Ascending aorta (tissue), 2 donors: Measurements from ENCODE around the gene SLC26A2. TPM values are rescaled to one million over a fixed set of nuclear protein-coding genes. Genes with fewer than 3 reads are reported as not detected.

Source experiments
- DNase-seq, 2 donors: peaks; one replicate each; pipeline ENCODE4 v3.0.0-alpha.2; 2019; ENCODE audit warnings: low spot score in 2 of 2
- H3K27ac ChIP-seq, 2 donors: fragments of 200-600 bp; sonication (generic); one replicate each; pipeline ENCODE4 v1.5.1; 2016 to 2017; ENCODE audit warnings: mild to moderate bottlenecking in 1 of 2
- H3K27me3 ChIP-seq: fragments of 200-600 bp; sonication (generic); one replicate; pipeline ENCODE4 v1.5.1; 2017
- H3K36me3 ChIP-seq, 2 donors: fragments of 200-600 bp; sonication (generic); one replicate each; pipeline ENCODE4 v1.5.1; 2016
- H3K4me1 ChIP-seq, 2 donors: fragments of 200-600 bp; sonication (generic); one replicate each; pipeline ENCODE4 v1.5.1; 2016 to 2017; ENCODE audit warnings: mild to moderate bottlenecking in 1 of 2
- H3K4me3 ChIP-seq, 2 donors: fragments of 200-600 bp; sonication (generic); one replicate each; pipeline ENCODE4 v1.5.1; 2016 to 2017; ENCODE audit warnings: mild to moderate bottlenecking in 1 of 2
- H3K9me3 ChIP-seq, 2 donors: fragments of 200-600 bp; sonication (generic); one replicate each; pipeline ENCODE4 v1.5.1; 2016
- CTCF ChIP-seq, 3 experiments: fragments of 200-600 bp in 2 of 3; fragments of 450-650 bp in 1 of 3; sonication (generic) in 2 of 3; IDR thresholded peaks; one replicate each; pipeline ENCODE4 v1.5.1; 2016 to 2019; ENCODE audit warnings: antibody characterized with exemption in 3 of 3, mild to moderate bottlenecking in 1 of 3, moderate library complexity in 1 of 3
- intact Hi-C: fragments of 100-400 bp; cut with DNase I; formaldehyde crosslinking; loops from one replicate; pipeline ENCODE4 v1.15.1; 2023
- total RNA-seq: library from RNA; depleted of rRNA; stranded (reverse); fragments of >200 nt; gene quantifications from one replicate; pipeline ENCODE4 v1.1.0, GENCODE V29; 2016

The SLC26A2 gene
- total RNA-seq, 1 donor from 2014 or later = 6.9 TPM

GRCh38 chr5:149996205-149996890 is 35.8 kb downstream of the SLC26A2 start:
- Histone ChIP-seq H3K9me3 (no peaks in the 10 kb centered on the region), H3K27me3 (no peaks in the 10 kb centered on the region), H3K27ac (peak overlapping the region in 1 of 2 donors; percentile 55), H3K36me3 (no peaks in the 10 kb centered on the region), H3K4me3 (no peak overlapping the region), H3K4me1 (peaks cover 6 to 21% of the 10 kb centered on the region in 2 donors)
- intact Hi-C loops = no loop called here
- TF ChIP-seq CTCF (IDR thresholded peaks at IDR 0.05) = no peak
- DNase-seq = no peak

- TF ChIP-seq CTCF (IDR thresholded peaks at IDR 0.05) = no peak
- no peak for DNase-seq
- peaks cover 10 to 34% of the 10 kb centered on the region in 2 donors for H3K4me1 ChIP-seq
- H3K36me3 ChIP-seq = no peaks in the 10 kb centered on the region
- H3K27ac ChIP-seq = no peak overlapping the region
- H3K4me3 ChIP-seq = no peak overlapping the region
- H3K27me3 ChIP-seq = no peaks in the 10 kb centered on the region
- no peaks in the 10 kb centered on the region for H3K9me3 ChIP-seq
- intact Hi-C loops = no loop called here
These were observed 37.7 kb downstream of the SLC26A2 start for GRCh38 chr5:149998281-149998680.

- TF ChIP-seq CTCF (IDR thresholded peaks at IDR 0.05) = no peak
- no peaks in the 10 kb centered on the region for H3K27me3 ChIP-seq
- H3K4me1 ChIP-seq = peaks cover 8 to 27% of the 10 kb centered on the region in 2 donors
- intact Hi-C loops = no loop called here
- no peak for DNase-seq
- H3K27ac ChIP-seq = peak overlapping the region; percentile 93 to 95
- H3K4me3 ChIP-seq = peak overlapping the region; percentile 79 to 98
- no peaks in the 10 kb centered on the region for H3K36me3 ChIP-seq
- H3K9me3 ChIP-seq = no peaks in the 10 kb centered on the region
These were observed 38.8 kb downstream of the SLC26A2 start for GRCh38 chr5:149999359-149999758.

GRCh38 chr5:149999866-150000255 is 39.3 kb downstream of the SLC26A2 start:
- intact Hi-C loops = loop anchor here (2.0 to 5.0 kb wide), 4 partner anchors 39 to 357 kb away; partner anchors contain the start of genes SLC26A2 and TCOF1
- no peaks in the 10 kb centered on the region for H3K27me3 ChIP-seq
- H3K36me3 ChIP-seq = peaks cover under 1 to 2% of the 10 kb centered on the region in 2 donors
- no peaks in the 10 kb centered on the region for H3K9me3 ChIP-seq
- no peak for DNase-seq
- no peak for TF ChIP-seq CTCF (IDR thresholded peaks at IDR 0.05)
- H3K4me3 ChIP-seq = peak overlapping the region; percentile 79 to 98
- peaks cover 8 to 24% of the 10 kb centered on the region in 2 donors for H3K4me1 ChIP-seq
- peak overlapping the region; percentile 93 to 95 for H3K27ac ChIP-seq

- intact Hi-C loops = loop anchor here (2.0 to 5.0 kb wide), 4 partner anchors 40 to 356 kb away; partner anchors contain the start of genes SLC26A2 and TCOF1
- TF ChIP-seq CTCF (IDR thresholded peaks at IDR 0.05) = no peak
- peak; percentile 73 to 95 for DNase-seq
- H3K27ac ChIP-seq = peak within 1 kb of the TSS; percentile 93 to 95
- H3K4me1 ChIP-seq = peaks cover 8 to 24% of the 10 kb centered on the region in 2 donors
- H3K27me3 ChIP-seq = no peaks in the 10 kb centered on the region
- peaks cover 5 to 6% of the 10 kb centered on the region in 2 donors for H3K36me3 ChIP-seq
- no peaks in the 10 kb centered on the region for H3K9me3 ChIP-seq
- H3K4me3 ChIP-seq = peak within 1 kb of the TSS; percentile 79 to 98
These were observed 39.9 kb downstream of the SLC26A2 start, which contains the start of the genes HMGXB3 and TIGD6 for GRCh38 chr5:150000256-150000989. TSS of gene HMGXB3 (plus strand) at chr5:150000739. CDS start at chr5:150004853, 4,114 bp downstream. TSS of gene TIGD6 (minus strand) at chr5:150000654. CDS start at chr5:149996348, 4,306 bp downstream.
